SK-N-SH (cell line): ENCODE measurements around the gene IFNA6. TPM values are rescaled to one million over a fixed set of nuclear protein-coding genes. Genes with fewer than 3 reads are reported as not detected.

Experiments
- CTCF ChIA-PET: fragments of 300-600, 350-600 bp; formaldehyde crosslinking; extraction: SDS; loops from one replicate; lab custom pipeline; 2021; lab: Yijun Ruan, JAX
- POLR2A ChIA-PET: fragments of 350-600 bp; sonication (Branson Sonifier 250); formaldehyde crosslinking; extraction: SDS; loops from one replicate; lab custom pipeline; 2020; ENCODE audit warnings: antibody characterized with exemption, inconsistent platforms; lab: Yijun Ruan, JAX
- DNase-seq: peaks from one replicate; pipeline ENCODE4 v3.0.0; 2012
- H2AFZ ChIP-seq: fragments of 200-600 bp; sonication (generic); 2 replicates; pipeline ENCODE4 v1.8.1; 2016; ENCODE audit warnings: antibody characterized with exemption, mild to moderate bottlenecking, low read depth
- H3F3A ChIP-seq: fragments of 200-600 bp; sonication (generic); replicated peaks from 2 replicates; pipeline ENCODE3; 2016; ENCODE audit warnings: antibody characterized with exemption, mild to moderate bottlenecking; ENCODE audit not compliant: insufficient read depth
- H3K27ac ChIP-seq, 2 experiments: fragments of 200-500 bp in 1 of 2; fragments of 200-600 bp in 1 of 2; sonication (Bioruptor generic) in 1 of 2; sonication (generic), shearing (Covaris generic) in 1 of 2; 2 replicates each; pipeline versions ENCODE4 v1.5.1 to v1.6.1; 2014 to 2016; ENCODE audit warnings: low read depth in 2 of 2, inconsistent platforms in 1 of 2, low read length in 1 of 2, mild to moderate bottlenecking in 1 of 2, mixed read lengths in 1 of 2
- H3K27me3 ChIP-seq: fragments of 200-600 bp; sonication (generic), shearing (Covaris generic); 2 replicates; pipeline ENCODE4 v1.6.1; 2016; ENCODE audit warnings: mixed run types; ENCODE audit not compliant: insufficient read depth
- H3K36me3 ChIP-seq, 2 experiments: fragments of 200-500 bp in 1 of 2; fragments of 200-600 bp in 1 of 2; sonication (Bioruptor generic) in 1 of 2; sonication (generic) in 1 of 2; replicated peaks in 1 of 2; 2 replicates each; pipeline versions ENCODE3 to v1.5.1; 2014 to 2016; ENCODE audit warnings: low read length in 1 of 2, mild to moderate bottlenecking in 1 of 2; ENCODE audit not compliant: insufficient read depth in 2 of 2, control insufficient read depth in 1 of 2
- H3K4me1 ChIP-seq, 2 experiments: fragments of 200-500 bp in 1 of 2; fragments of 200-600 bp in 1 of 2; sonication (Bioruptor generic) in 1 of 2; sonication (generic), shearing (Covaris generic) in 1 of 2; 2 replicates each; pipeline versions ENCODE4 v1.5.1 to v1.6.1; 2014 to 2016; ENCODE audit warnings: low read depth in 1 of 2, low read length in 1 of 2, mixed run types in 1 of 2; ENCODE audit not compliant: insufficient read depth in 2 of 2, control insufficient read depth in 1 of 2
- H3K4me2 ChIP-seq: fragments of 200-600 bp; sonication (generic), shearing (Covaris generic); 2 replicates; pipeline ENCODE4 v1.6.1; 2017; ENCODE audit warnings: mixed run types
- H3K4me3 ChIP-seq, 2 experiments: fragments of 200-500 bp in 1 of 2; fragments of 200-600 bp in 1 of 2; sonication (Bioruptor generic) in 1 of 2; sonication (generic), shearing (Covaris generic) in 1 of 2; 2 replicates each; pipeline versions ENCODE4 v1.5.1 to v1.8.1; 2014 to 2016; ENCODE audit warnings: low read depth in 2 of 2, inconsistent platforms in 1 of 2, low read length in 1 of 2, mild to moderate bottlenecking in 1 of 2, mixed read lengths in 1 of 2, moderate library complexity in 1 of 2
- H3K79me2 ChIP-seq: fragments of 200-600 bp; sonication (generic); 2 replicates; pipeline ENCODE4 v1.8.1; 2017; ENCODE audit warnings: mild to moderate bottlenecking; ENCODE audit not compliant: insufficient read depth
- H3K9ac ChIP-seq: fragments of 200-600 bp; sonication (generic); 2 replicates; pipeline ENCODE4 v1.6.1; 2017; ENCODE audit warnings: mixed run types
- H3K9me2 ChIP-seq: fragments of 200-600 bp; sonication (generic); 2 replicates; pipeline ENCODE4 v1.6.1; 2017; ENCODE audit warnings: mixed run types
- H3K9me3 ChIP-seq: fragments of 200-600 bp; sonication (generic); 2 replicates; pipeline ENCODE4 v1.6.1; 2017; ENCODE audit warnings: mixed run types, mild to moderate bottlenecking, moderate library complexity
- H4K20me1 ChIP-seq: fragments of 200-600 bp; sonication (generic); 2 replicates; pipeline ENCODE4 v1.6.1; 2017; ENCODE audit warnings: mild to moderate bottlenecking, mixed run types; ENCODE audit not compliant: insufficient read depth
- CTCF ChIP-seq: fragments of 200-600 bp; sonication (generic); IDR thresholded peaks from 2 replicates; pipeline ENCODE4 v1.6.1; 2017; ENCODE audit warnings: antibody characterized with exemption, mild to moderate bottlenecking, moderate library complexity
- ELF1 ChIP-seq: IDR thresholded peaks from 2 replicates; pipeline ENCODE4 v1.4.0; 2012
- EP300 ChIP-seq, 2 experiments: IDR thresholded peaks; 2 replicates each; pipeline versions ENCODE4 v1.4.0 to v1.6.1; 2012; ENCODE audit warnings: borderline replicate concordance in 1 of 2, low read depth in 1 of 2, low read length in 1 of 2
- EZH2phosphoT487 ChIP-seq: fragments of 200-600 bp; sonication (generic); IDR thresholded peaks from 2 replicates; pipeline ENCODE4 v1.6.1; 2017; ENCODE audit warnings: low read depth, mixed run types, mild to moderate bottlenecking, antibody characterized with exemption, moderate library complexity, borderline replicate concordance
- FOXM1 ChIP-seq: IDR thresholded peaks from 2 replicates; pipeline ENCODE4 v1.4.0; 2012; ENCODE audit warnings: low read depth, mild to moderate bottlenecking
- GABPA ChIP-seq: IDR thresholded peaks from 2 replicates; pipeline ENCODE4 v1.4.0; 2012; ENCODE audit warnings: low read depth, mild to moderate bottlenecking
- GATA2 ChIP-seq: sonication (generic); formaldehyde crosslinking; IDR thresholded peaks from 2 replicates; pipeline ENCODE4 v1.5.0; 2020; ENCODE audit warnings: mild to moderate bottlenecking, missing genetic modification reagents
- MAX ChIP-seq: IDR thresholded peaks from 2 replicates; pipeline ENCODE4 v1.4.0; 2012; ENCODE audit warnings: low read depth
- MEF2A ChIP-seq: IDR thresholded peaks from 2 replicates; pipeline ENCODE4 v1.4.0; 2012; ENCODE audit warnings: low read depth, borderline replicate concordance
- MXI1 ChIP-seq: IDR thresholded peaks from 2 replicates; pipeline ENCODE4 v1.6.1; 2012; ENCODE audit warnings: mild to moderate bottlenecking, low read depth, low read length, improper control_type of control experiment
- PBX3 ChIP-seq: IDR thresholded peaks from 2 replicates; pipeline ENCODE4; 2012
- RCOR1 ChIP-seq: fragments of 150-350 bp; IDR thresholded peaks from 2 replicates; pipeline ENCODE4 v1.6.1; 2017; ENCODE audit warnings: antibody characterized with exemption, low read length
- REST ChIP-seq: IDR thresholded peaks from 2 replicates; pipeline ENCODE4 v1.6.1; 2012; ENCODE audit warnings: mild to moderate bottlenecking, low read depth, low read length, moderate library complexity
- RXRA ChIP-seq: IDR thresholded peaks from 2 replicates; pipeline ENCODE4 v1.4.0; 2012; ENCODE audit warnings: low read depth, mild to moderate bottlenecking, borderline replicate concordance
- SMC3 ChIP-seq: IDR thresholded peaks from 2 replicates; pipeline ENCODE4 v1.6.1; 2012; ENCODE audit warnings: low read depth, low read length, improper control_type of control experiment
- TAF1 ChIP-seq: IDR thresholded peaks from 2 replicates; pipeline ENCODE4 v1.6.1; 2012; ENCODE audit warnings: low read depth, mild to moderate bottlenecking, low read length, moderate library complexity, borderline replicate concordance
- USF1 ChIP-seq: IDR thresholded peaks from 2 replicates; pipeline ENCODE4 v1.4.0; 2012; ENCODE audit warnings: low read depth, borderline replicate concordance
- USF2 ChIP-seq: fragments of 150-350 bp; IDR thresholded peaks from 2 replicates; pipeline ENCODE4 v1.6.1; 2017; ENCODE audit warnings: antibody characterized with exemption, low read length, low read depth, borderline replicate concordance
- ZBTB33 ChIP-seq: IDR thresholded peaks from 2 replicates; pipeline ENCODE4 v1.4.0; 2012; ENCODE audit warnings: low read depth, borderline replicate concordance
- WGBS: methylation state at CpG from one replicate; pipeline ENCODE4 v1.1.6; 2017; ENCODE audit warnings: low lambda C conversion rate; 5-methylcytosine and 5-hydroxymethylcytosine counted together
- polyA plus RNA-seq, 3 experiments: library from polyadenylated mRNA; depleted of rRNA; stranded (reverse); fragments of >200 nt; gene quantifications; 2 replicates each; pipeline ENCODE4 v1.2.3, GENCODE V29; 2012

IFNA6 gene
- polyA plus RNA-seq, 1 of the 3 experiments (the other 2 are of a cell fraction): not detected

GRCh38 chr9:21334701-21335632 lies 15.7 kb downstream of the IFNA6 start, which contains the start of gene KLHL9:
TSS of gene KLHL9 (minus strand) at chr9:21335404. CDS start at chr9:21334859, 545 bp downstream.
- CTCF ChIA-PET: interaction anchor here (0.7 to 8.2 kb wide), 9 partner anchors 9 to 674 kb away, joined by 3 to 143 read pairs (median 6); partner anchors contain the start of gene CDKN2B
- Histone ChIP-seq H3K9ac (peak within 1 kb of the TSS; percentile 99), H3K36me3 (peaks cover 6 to 28% of the 10 kb centered on the region in 2 experiments), H3K79me2 (peaks cover 52% of the 10 kb centered on the region), H3K4me3 (peak within 1 kb of the TSS; percentile 89 to 96), H3K27ac (peak within 1 kb of the TSS; percentile 83 to 90), H3K9me2 (no peaks in the 10 kb centered on the region), H3F3A (no peaks in the 10 kb centered on the region), H3K4me2 (peak within 1 kb of the TSS; percentile 82), H3K9me3 (no peaks in the 10 kb centered on the region), H2AFZ (peak within 1 kb of the TSS; percentile 95), H4K20me1 (peaks cover 41% of the 10 kb centered on the region), H3K4me1 (peaks cover 7 to 28% of the 10 kb centered on the region in 2 experiments; a peak in 3 of 4 replicates), H3K27me3 (peaks cover 7% of the 10 kb centered on the region; the same call in 1 of the 2 replicates)
- POLR2A ChIA-PET: interaction anchor here (0.7 to 0.9 kb wide), 2 partner anchors 225 to 467 kb away, joined by 3 read pairs; no protein-coding TSS in a partner anchor
- peak; percentile 97 for DNase-seq
- under 1% methylated on average over 27 of the region's 55 CpGs for WGBS
- TF ChIP-seq CTCF (no peak), EZH2phosphoT487 (no peak), GABPA (peak; percentile 35), MAX (peak; percentile 58; the same call in 1 of the 2 replicates), FOXM1 (no peak), GATA2 (CRISPR knock-in tag) (no peak), USF2 (no peak), REST (no peak), RXRA (no peak; the same call in 1 of the 2 replicates), SMC3 (no peak), TAF1 (peak; percentile 76), RCOR1 (no peak), ELF1 (peak; percentile 91), MEF2A (no peak), ZBTB33 (no peak), EP300 (IDR thresholded peaks at IDR 0.05; ENCODE audit: borderline replicate concordance in 1 of 2, low read depth in 1 of 2, low read length in 1 of 2) (peak in 1 of 2 experiments; percentile 24; a peak in 1 of 4 replicates), MXI1 (no peak), PBX3 (no peak), USF1 (0 out of 2 replicates have a peak, but pooled peaks have one; percentile 24)
